Measurements from ENCODE around the gene RBCK1. TPM values are rescaled to one million over a fixed set of nuclear protein-coding genes. Genes with fewer than 3 reads are reported as not detected.

The RBCK1 gene
- total and polyA plus RNA-seq, 9 of the 15 experiments (the other 6 are each of a cell fraction or from before 2014, with no cell fraction given), result 5.9 to 59.3 (median 26.5) TPM

GRCh38 chr20:407133-407952 is 756 bp upstream of the RBCK1 start (continued):
- TF ChIP-seq TAF1 (IDR thresholded peaks at IDR 0.05; ENCODE audit: control insufficient read depth, extremely low read depth, insufficient read depth, low read length, severe bottlenecking) (no peak), POLR2B (IDR thresholded peaks at IDR 0.05; ENCODE audit: low read depth, partially characterized antibody) (peak; percentile 64), NEUROD1 (IDR thresholded peaks at IDR 0.05; ENCODE audit: borderline replicate concordance, low read depth, low read length, partially characterized antibody) (no peak), ILF3 (IDR thresholded peaks at IDR 0.05; ENCODE audit: borderline replicate concordance) (no peak), KAT7 (CRISPR knock-in tag; IDR thresholded peaks at IDR 0.05; ENCODE audit: borderline replicate concordance) (no peak), RCOR1 (IDR thresholded peaks at IDR 0.05; ENCODE audit: borderline replicate concordance in 1 of 2, low read depth in 2 of 2, low read length in 2 of 2) (no peak; a peak in 1 of 4 replicates), MAX (CRISPR knock-in tag; IDR thresholded peaks at IDR 0.05) (peak; percentile 40; the same call in 1 of the 2 replicates), RUNX1 (IDR thresholded peaks at IDR 0.05; ENCODE audit: low read depth) (no peak), BMI1 (IDR thresholded peaks at IDR 0.05; ENCODE audit: low read length) (no peak), SMARCE1 (IDR thresholded peaks at IDR 0.05) (no peak), SRF (CRISPR knock-in tag; IDR thresholded peaks at IDR 0.05) (0 out of 4 replicates have a peak, but pooled peaks of 1 of the 2 experiments have one; percentile 28), NR0B1 (IDR thresholded peaks at IDR 0.05; ENCODE audit: partially characterized antibody) (no peak), HMGN3 (IDR thresholded peaks at IDR 0.05; ENCODE audit: borderline replicate concordance, extremely low read depth, insufficient read length, low read depth, low read length) (no peak), JUND (IDR thresholded peaks at IDR 0.05; ENCODE audit: borderline replicate concordance, low read depth, low read length) (no peak), JUND (tag; IDR thresholded peaks at IDR 0.05; ENCODE audit: borderline replicate concordance, low read depth, low read length) (0 out of 3 replicates have a peak, but pooled peaks have one; percentile 32), THAP7 (CRISPR knock-in tag; IDR thresholded peaks at IDR 0.05) (no peak), HSF4 (CRISPR knock-in tag; IDR thresholded peaks at IDR 0.05; ENCODE audit: borderline replicate concordance) (no peak), POLR3A (IDR thresholded peaks at IDR 0.05; ENCODE audit: borderline replicate concordance, extremely low read depth, insufficient read depth, insufficient read length) (no peak)
- TF ChIP-seq, protein P1, sequence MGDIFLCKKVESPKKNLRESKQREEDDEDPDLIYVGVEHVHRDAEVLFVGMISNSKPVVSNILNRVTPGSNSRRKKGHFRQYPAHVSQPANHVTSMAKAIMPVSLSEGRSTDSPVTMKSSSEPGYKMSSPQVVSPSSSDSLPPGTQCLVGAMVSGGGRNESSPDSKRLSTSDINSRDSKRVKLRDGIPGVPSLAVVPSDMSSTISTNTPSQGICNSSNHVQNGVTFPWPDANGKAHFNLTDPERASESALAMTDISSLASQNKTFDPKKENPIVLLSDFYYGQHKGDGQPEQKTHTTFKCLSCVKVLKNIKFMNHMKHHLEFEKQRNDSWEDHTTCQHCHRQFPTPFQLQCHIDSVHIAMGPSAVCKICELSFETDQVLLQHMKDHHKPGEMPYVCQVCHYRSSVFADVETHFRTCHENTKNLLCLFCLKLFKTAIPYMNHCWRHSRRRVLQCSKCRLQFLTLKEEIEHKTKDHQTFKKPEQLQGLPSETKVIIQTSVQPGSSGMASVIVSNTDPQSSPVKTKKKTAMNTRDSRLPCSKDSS (IDR thresholded peaks at IDR 0.05; ENCODE audit: low read depth, partially characterized antibody), result no peak
- TF ChIP-seq, protein P2, sequence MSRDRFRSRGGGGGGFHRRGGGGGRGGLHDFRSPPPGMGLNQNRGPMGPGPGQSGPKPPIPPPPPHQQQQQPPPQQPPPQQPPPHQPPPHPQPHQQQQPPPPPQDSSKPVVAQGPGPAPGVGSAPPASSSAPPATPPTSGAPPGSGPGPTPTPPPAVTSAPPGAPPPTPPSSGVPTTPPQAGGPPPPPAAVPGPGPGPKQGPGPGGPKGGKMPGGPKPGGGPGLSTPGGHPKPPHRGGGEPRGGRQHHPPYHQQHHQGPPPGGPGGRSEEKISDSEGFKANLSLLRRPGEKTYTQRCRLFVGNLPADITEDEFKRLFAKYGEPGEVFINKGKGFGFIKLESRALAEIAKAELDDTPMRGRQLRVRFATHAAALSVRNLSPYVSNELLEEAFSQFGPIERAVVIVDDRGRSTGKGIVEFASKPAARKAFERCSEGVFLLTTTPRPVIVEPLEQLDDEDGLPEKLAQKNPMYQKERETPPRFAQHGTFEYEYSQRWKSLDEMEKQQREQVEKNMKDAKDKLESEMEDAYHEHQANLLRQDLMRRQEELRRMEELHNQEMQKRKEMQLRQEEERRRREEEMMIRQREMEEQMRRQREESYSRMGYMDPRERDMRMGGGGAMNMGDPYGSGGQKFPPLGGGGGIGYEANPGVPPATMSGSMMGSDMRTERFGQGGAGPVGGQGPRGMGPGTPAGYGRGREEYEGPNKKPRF (IDR thresholded peaks at IDR 0.05; ENCODE audit: low read depth, low read length), result no peak
